Measurements from ENCODE around the gene ZNF683. TPM values are rescaled to one million over a fixed set of nuclear protein-coding genes. Genes with fewer than 3 reads are reported as not detected.

ZNF683 gene
- polyA plus RNA-seq, 1 donor from 2014 or later, result not detected

- H3K9me2 ChIP-seq (ENCODE audit: insufficient read depth, low read length), result no peaks in the 10 kb centered on the region
- H4K20me1 ChIP-seq (ENCODE audit: insufficient read depth), result no peaks in the 10 kb centered on the region
- H3K4me3 ChIP-seq (ENCODE audit: low read length), result no peak overlapping the region
- no peak overlapping the region for H3K4me2 ChIP-seq (ENCODE audit: low read length)
- no peaks in the 10 kb centered on the region for H3K9me3 ChIP-seq (ENCODE audit: low read length)
- no peaks in the 10 kb centered on the region for H3K79me2 ChIP-seq (replicated peaks; ENCODE audit: insufficient read depth, low read length)
- no peaks in the 10 kb centered on the region for H3F3A ChIP-seq (ENCODE audit: insufficient read depth, low read length, poor library complexity, severe bottlenecking)
- H3K9ac ChIP-seq (ENCODE audit: low read length), result no peak overlapping the region
- H2AFZ ChIP-seq (ENCODE audit: low read depth, low read length), result no peak overlapping the region
- TF ChIP-seq EP300 (conservative IDR thresholded peaks at IDR 0.05; ENCODE audit: poor library complexity, severe bottlenecking) (no peak), MXI1 (conservative IDR thresholded peaks at IDR 0.05; ENCODE audit: poor library complexity, severe bottlenecking) (no peak), TAF1 (IDR thresholded peaks at IDR 0.05; ENCODE audit: low read depth) (no peak), EZH2 (IDR thresholded peaks at IDR 0.05; ENCODE audit: borderline replicate concordance, insufficient read depth, low read length, poor library complexity, severe bottlenecking) (no peak), SMC3 (conservative IDR thresholded peaks at IDR 0.05; ENCODE audit: poor library complexity) (no peak), POLR2AphosphoS5 (IDR thresholded peaks at IDR 0.05) (no peak)
- H3K27ac ChIP-seq (ENCODE audit: low read length), result no peak overlapping the region
- no peaks in the 10 kb centered on the region for H3K27me3 ChIP-seq (ENCODE audit: insufficient read depth, low read depth, low read length)
- H3K36me3 ChIP-seq (ENCODE audit: insufficient read depth, low read length), result no peaks in the 10 kb centered on the region
These were observed 19.2 kb downstream of the ZNF683 start for GRCh38 chr1:26353210-26353859.

- H3K36me3 ChIP-seq (ENCODE audit: insufficient read depth, low read length), result no peaks in the 10 kb centered on the region
- no peaks in the 10 kb centered on the region for H3K9me3 ChIP-seq (ENCODE audit: low read length)
- no peaks in the 10 kb centered on the region for H3K79me2 ChIP-seq (replicated peaks; ENCODE audit: insufficient read depth, low read length)
- no peak overlapping the region for H3K9ac ChIP-seq (ENCODE audit: low read length)
- no peaks in the 10 kb centered on the region for H3F3A ChIP-seq (ENCODE audit: insufficient read depth, low read length, poor library complexity, severe bottlenecking)
- H3K9me2 ChIP-seq (ENCODE audit: insufficient read depth, low read length), result no peaks in the 10 kb centered on the region
- H4K20me1 ChIP-seq (ENCODE audit: insufficient read depth), result no peaks in the 10 kb centered on the region
- H3K4me2 ChIP-seq (ENCODE audit: low read length), result no peak overlapping the region
- no peak overlapping the region for H2AFZ ChIP-seq (ENCODE audit: low read depth, low read length)
- no peak for TF ChIP-seq MXI1 (conservative IDR thresholded peaks at IDR 0.05; ENCODE audit: poor library complexity, severe bottlenecking)
- TF ChIP-seq POLR2AphosphoS5 (IDR thresholded peaks at IDR 0.05), result no peak
- TF ChIP-seq RAD21 (conservative IDR thresholded peaks at IDR 0.05), result no peak
- TF ChIP-seq CTCF (IDR thresholded peaks at IDR 0.05; ENCODE audit: poor library complexity, severe bottlenecking), result no peak
- TF ChIP-seq SMC3 (conservative IDR thresholded peaks at IDR 0.05; ENCODE audit: poor library complexity), result no peak
- TF ChIP-seq TAF1 (IDR thresholded peaks at IDR 0.05; ENCODE audit: low read depth), result no peak
- TF ChIP-seq EZH2 (IDR thresholded peaks at IDR 0.05; ENCODE audit: borderline replicate concordance, insufficient read depth, low read length, poor library complexity, severe bottlenecking), result no peak
- no peak for TF ChIP-seq REST (IDR thresholded peaks at IDR 0.05; ENCODE audit: borderline replicate concordance)
- TF ChIP-seq EP300 (conservative IDR thresholded peaks at IDR 0.05; ENCODE audit: poor library complexity, severe bottlenecking), result no peak
- no peak overlapping the region for H3K4me3 ChIP-seq (ENCODE audit: low read length)
- H3K27me3 ChIP-seq (ENCODE audit: insufficient read depth, low read depth, low read length), result no peaks in the 10 kb centered on the region
- H3K27ac ChIP-seq (ENCODE audit: low read length), result no peak overlapping the region
These were observed 20.2 kb downstream of the ZNF683 start for GRCh38 chr1:26352338-26352679.

All from neural cell (in vitro differentiated cells).